GM23338 (cell line): ENCODE results near the gene SEMA4D. TPM values are rescaled to one million over a fixed set of nuclear protein-coding genes. Genes with fewer than 3 reads are reported as not detected.

Source experiments
- ATAC-seq: fragments of 200-7000 bp; cut with Tn5 transposase; 3 replicates; pipeline ENCODE4 v1.9.1; 2020
- DNase-seq: peaks from one replicate; pipeline ENCODE4 v3.0.0-alpha.2; 2015; ENCODE audit warnings: low spot score
- H2AFZ ChIP-seq: fragments of 200-600 bp; sonication (generic); 2 replicates; pipeline ENCODE4 v1.8.0; 2016; ENCODE audit warnings: antibody characterized with exemption, mild to moderate bottlenecking, moderate library complexity
- H3F3A ChIP-seq: fragments of 200-600 bp; sonication (generic); replicated peaks from 2 replicates; pipeline ENCODE4 v1.8.0; 2017; ENCODE audit warnings: antibody characterized with exemption, mixed run types, low read depth
- H3K27ac ChIP-seq: fragments of 200-600 bp; sonication (generic); 2 replicates; pipeline ENCODE4 v1.6.1; 2016; ENCODE audit warnings: low read depth
- H3K27me3 ChIP-seq: fragments of 200-600 bp; sonication (generic); 2 replicates; pipeline ENCODE4 v1.8.0; 2016; ENCODE audit warnings: mild to moderate bottlenecking, mixed run types, moderate library complexity; ENCODE audit not compliant: insufficient read depth
- H3K36me3 ChIP-seq: fragments of 200-600 bp; sonication (generic); 2 replicates; pipeline ENCODE4 v1.8.0; 2016; ENCODE audit warnings: mild to moderate bottlenecking; ENCODE audit not compliant: insufficient read depth
- H3K4me1 ChIP-seq: fragments of 200-600 bp; sonication (generic); 2 replicates; pipeline ENCODE4 v1.8.0; 2016; ENCODE audit warnings: mild to moderate bottlenecking, moderate library complexity; ENCODE audit not compliant: insufficient read depth
- H3K4me2 ChIP-seq: fragments of 200-600 bp; sonication (generic); 2 replicates; pipeline ENCODE4 v1.7.1; 2017; ENCODE audit warnings: mixed run types
- H3K4me3 ChIP-seq: fragments of 200-600 bp; sonication (generic); 2 replicates; pipeline ENCODE4 v1.6.1; 2016; ENCODE audit warnings: mixed run types
- H3K79me2 ChIP-seq: fragments of 200-600 bp; sonication (generic); replicated peaks from 2 replicates; pipeline ENCODE4 v1.8.0; 2017; ENCODE audit warnings: mild to moderate bottlenecking; ENCODE audit not compliant: insufficient read depth
- H3K9me2 ChIP-seq: fragments of 200-600 bp; sonication (generic); 2 replicates; pipeline ENCODE4 v1.8.0; 2017; ENCODE audit not compliant: insufficient read depth
- H4K20me1 ChIP-seq: fragments of 200-600 bp; sonication (generic); replicated peaks from 2 replicates; pipeline ENCODE4 v1.8.0; 2017; ENCODE audit warnings: mild to moderate bottlenecking; ENCODE audit not compliant: insufficient read depth
- H3K27ac Mint-ChIP-seq: 2 replicates; pipeline ENCODE4 v1.8.0; 2020; ENCODE audit warnings: inconsistent platforms, mild to moderate bottlenecking, moderate library complexity, mixed read lengths
- H3K27me3 Mint-ChIP-seq: 3 replicates; pipeline ENCODE4 v1.8.0; 2022; ENCODE audit warnings: low read depth, mild to moderate bottlenecking, moderate library complexity, mixed read lengths, inconsistent platforms; ENCODE audit not compliant: insufficient read depth, poor library complexity
- H3K36me3 Mint-ChIP-seq: 3 replicates; pipeline ENCODE4 v1.8.0; 2021; ENCODE audit warnings: low read depth, mild to moderate bottlenecking, inconsistent platforms, moderate library complexity, mixed read lengths
- H3K4me1 Mint-ChIP-seq: 3 replicates; pipeline ENCODE4 v1.8.0; 2020; ENCODE audit warnings: mild to moderate bottlenecking, inconsistent platforms, mixed read lengths
- H3K4me3 Mint-ChIP-seq: 3 replicates; pipeline ENCODE4 v1.8.0; 2021; ENCODE audit warnings: moderate library complexity, mild to moderate bottlenecking, inconsistent platforms, mixed read lengths
- H3K9me3 Mint-ChIP-seq: 3 replicates; pipeline ENCODE4 v1.8.0; 2020; ENCODE audit warnings: moderate library complexity, mild to moderate bottlenecking, inconsistent platforms, mixed read lengths
- CREB1 ChIP-seq: fragments of 250-450 bp; sonication (Bioruptor Pico); IDR thresholded peaks from 2 replicates; pipeline ENCODE4 v1.5.0; 2020; ENCODE audit warnings: low read depth, mild to moderate bottlenecking, moderate library complexity
- CTCF ChIP-seq, 2 experiments: fragments of 200-600 bp in 1 of 2; sonication (generic) in 1 of 2; conservative IDR thresholded peaks; 2 replicates each; pipeline versions ENCODE4 v1.5.1 to v1.6.1; 2016 to 2017; ENCODE audit warnings: antibody characterized with exemption in 2 of 2, low read depth in 2 of 2, mild to moderate bottlenecking in 2 of 2, moderate library complexity in 1 of 2
- EZH2 ChIP-seq: fragments of 200-600 bp; sonication (generic); IDR thresholded peaks from one replicate; pipeline ENCODE4 v1.8.0; 2017; ENCODE audit warnings: antibody characterized with exemption, mild to moderate bottlenecking, low read depth; ENCODE audit not compliant: unreplicated experiment
- JUNB ChIP-seq: IDR thresholded peaks from one replicate; pipeline ENCODE4 v1.6.1; 2016; ENCODE audit warnings: antibody characterized with exemption; ENCODE audit not compliant: unreplicated experiment
- NANOG ChIP-seq: IDR thresholded peaks from 2 replicates; pipeline ENCODE4 v1.6.1; 2016; ENCODE audit warnings: antibody characterized with exemption, borderline replicate concordance
- POLR2AphosphoS5 ChIP-seq: IDR thresholded peaks from 2 replicates; pipeline ENCODE4 v1.6.1; 2016; ENCODE audit warnings: antibody characterized with exemption, low read depth
- REST ChIP-seq: IDR thresholded peaks from one replicate; pipeline ENCODE4 v1.6.1; 2018; ENCODE audit warnings: antibody characterized with exemption; ENCODE audit not compliant: unreplicated experiment
- STAT1 ChIP-seq: IDR thresholded peaks from one replicate; pipeline ENCODE4 v1.6.1; 2016; ENCODE audit warnings: antibody characterized with exemption; ENCODE audit not compliant: unreplicated experiment
- ZNF114 ChIP-seq: fragments of 250-450 bp; sonication (Bioruptor Pico); IDR thresholded peaks from 2 replicates; pipeline ENCODE4 v1.5.0; 2020; ENCODE audit warnings: mild to moderate bottlenecking, moderate library complexity
- ZNF331 ChIP-seq: fragments of 250-450 bp; sonication (Bioruptor Pico); IDR thresholded peaks from 2 replicates; pipeline ENCODE4 v1.5.0; 2020; ENCODE audit warnings: low read depth, mild to moderate bottlenecking, moderate library complexity
- polyA plus RNA-seq: library from polyadenylated mRNA; unstranded; fragments of >200 nt; fragmentation: Nextera tagmentation; extraction: Ambion mirVana; gene quantifications from 2 replicates; pipeline ENCODE4 v1.2.1, GENCODE V29; 2016
- total RNA-seq: library from RNA; depleted of rRNA; stranded (reverse); fragments of >200 nt; shearing (Covaris generic); gene quantifications from 2 replicates; pipeline ENCODE4 v1.2.3, GENCODE V29; 2014
- TF ChIP-seq, protein P1 (sequence below): fragments of 250-450 bp; sonication (Bioruptor Pico); IDR thresholded peaks from 2 replicates; pipeline ENCODE4 v1.5.0; 2020; ENCODE audit warnings: mild to moderate bottlenecking, moderate library complexity

Gene SEMA4D
- total and polyA plus RNA-seq, 2 experiments from 2014 or later, result 19.3 to 63.0 TPM

DNA sequence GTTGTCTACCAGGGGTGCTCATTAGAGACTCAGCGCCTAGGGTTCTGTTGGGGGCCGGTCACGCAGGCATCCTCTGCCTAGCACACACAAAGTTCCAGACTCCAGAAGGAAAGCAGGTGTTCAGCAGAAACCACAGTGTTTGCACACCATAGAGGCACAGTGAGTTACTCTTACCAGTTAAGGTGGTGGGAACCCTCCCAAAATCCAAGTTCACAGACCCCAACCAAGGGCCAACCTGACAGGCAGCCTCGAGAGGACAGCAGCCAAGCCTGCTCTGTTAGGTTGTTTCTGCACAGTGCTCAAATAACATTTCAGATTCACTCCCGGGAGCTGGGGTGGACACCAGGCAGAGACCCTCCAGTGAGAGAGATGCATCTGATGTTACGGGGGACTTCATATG is 143.4 kb downstream of the SEMA4D start (continued):
- no peak for TF ChIP-seq JUNB
- no peak for TF ChIP-seq REST
- TF ChIP-seq ZNF331 (CRISPR knock-in tag), result no peak
- no peak for TF ChIP-seq CREB1 (CRISPR knock-in tag)
- TF ChIP-seq CTCF (conservative IDR thresholded peaks at IDR 0.05; ENCODE audit: low read depth in 2 of 2), result no peak
- no peak for TF ChIP-seq POLR2AphosphoS5
- no peak for TF ChIP-seq STAT1
- no peak for TF ChIP-seq NANOG

DNA sequence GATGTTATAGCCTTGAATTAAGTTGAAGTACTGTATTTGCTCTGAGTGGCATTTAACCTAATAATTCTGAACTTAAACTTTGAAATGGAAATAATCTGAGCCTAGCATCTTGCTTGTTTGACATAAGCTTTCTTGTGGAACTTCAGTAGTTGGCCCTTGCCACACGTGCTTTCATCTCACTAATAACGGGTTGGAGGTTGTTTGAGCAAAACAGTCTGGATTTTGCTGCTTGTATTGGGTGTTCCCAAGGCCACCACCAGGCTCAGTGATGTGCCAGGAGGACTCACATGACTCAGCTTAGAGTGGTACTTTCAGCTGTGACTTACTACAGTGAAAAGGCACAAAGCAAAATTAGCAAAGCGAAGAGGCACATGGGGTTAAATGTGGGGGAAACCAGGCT is 143.9 kb downstream of the SEMA4D start:
- H3K27ac Mint-ChIP-seq, result no peak overlapping the region
- H3K27me3 Mint-ChIP-seq, result no peaks in the 10 kb centered on the region
- Histone ChIP-seq H2AFZ (no peak overlapping the region), H3K4me1 (no peaks in the 10 kb centered on the region), H3K27me3 (no peaks in the 10 kb centered on the region), H3F3A (no peaks in the 10 kb centered on the region), H3K27ac (no peak overlapping the region), H3K4me3 (no peak overlapping the region), H3K4me2 (no peak overlapping the region), H3K79me2 (peaks cover 3% of the 10 kb centered on the region; the same call in 1 of the 2 replicates), H4K20me1 (peaks cover 20% of the 10 kb centered on the region), H3K36me3 (peaks cover 49% of the 10 kb centered on the region), H3K9me2 (no peaks in the 10 kb centered on the region)
- no peak for ATAC-seq
- H3K4me1 Mint-ChIP-seq, result no peaks in the 10 kb centered on the region
- DNase-seq, result no peak
- peaks cover 96% of the 10 kb centered on the region for H3K36me3 Mint-ChIP-seq
- H3K9me3 Mint-ChIP-seq, result no peaks in the 10 kb centered on the region
- no peak overlapping the region for H3K4me3 Mint-ChIP-seq
- TF ChIP-seq ZNF331 (CRISPR knock-in tag) (no peak), STAT1 (no peak), POLR2AphosphoS5 (no peak), JUNB (no peak), EZH2 (no peak), NANOG (no peak), ZNF114 (CRISPR knock-in tag) (no peak), CTCF (conservative IDR thresholded peaks at IDR 0.05; ENCODE audit: low read depth in 2 of 2) (no peak)
- TF ChIP-seq, protein P1, sequence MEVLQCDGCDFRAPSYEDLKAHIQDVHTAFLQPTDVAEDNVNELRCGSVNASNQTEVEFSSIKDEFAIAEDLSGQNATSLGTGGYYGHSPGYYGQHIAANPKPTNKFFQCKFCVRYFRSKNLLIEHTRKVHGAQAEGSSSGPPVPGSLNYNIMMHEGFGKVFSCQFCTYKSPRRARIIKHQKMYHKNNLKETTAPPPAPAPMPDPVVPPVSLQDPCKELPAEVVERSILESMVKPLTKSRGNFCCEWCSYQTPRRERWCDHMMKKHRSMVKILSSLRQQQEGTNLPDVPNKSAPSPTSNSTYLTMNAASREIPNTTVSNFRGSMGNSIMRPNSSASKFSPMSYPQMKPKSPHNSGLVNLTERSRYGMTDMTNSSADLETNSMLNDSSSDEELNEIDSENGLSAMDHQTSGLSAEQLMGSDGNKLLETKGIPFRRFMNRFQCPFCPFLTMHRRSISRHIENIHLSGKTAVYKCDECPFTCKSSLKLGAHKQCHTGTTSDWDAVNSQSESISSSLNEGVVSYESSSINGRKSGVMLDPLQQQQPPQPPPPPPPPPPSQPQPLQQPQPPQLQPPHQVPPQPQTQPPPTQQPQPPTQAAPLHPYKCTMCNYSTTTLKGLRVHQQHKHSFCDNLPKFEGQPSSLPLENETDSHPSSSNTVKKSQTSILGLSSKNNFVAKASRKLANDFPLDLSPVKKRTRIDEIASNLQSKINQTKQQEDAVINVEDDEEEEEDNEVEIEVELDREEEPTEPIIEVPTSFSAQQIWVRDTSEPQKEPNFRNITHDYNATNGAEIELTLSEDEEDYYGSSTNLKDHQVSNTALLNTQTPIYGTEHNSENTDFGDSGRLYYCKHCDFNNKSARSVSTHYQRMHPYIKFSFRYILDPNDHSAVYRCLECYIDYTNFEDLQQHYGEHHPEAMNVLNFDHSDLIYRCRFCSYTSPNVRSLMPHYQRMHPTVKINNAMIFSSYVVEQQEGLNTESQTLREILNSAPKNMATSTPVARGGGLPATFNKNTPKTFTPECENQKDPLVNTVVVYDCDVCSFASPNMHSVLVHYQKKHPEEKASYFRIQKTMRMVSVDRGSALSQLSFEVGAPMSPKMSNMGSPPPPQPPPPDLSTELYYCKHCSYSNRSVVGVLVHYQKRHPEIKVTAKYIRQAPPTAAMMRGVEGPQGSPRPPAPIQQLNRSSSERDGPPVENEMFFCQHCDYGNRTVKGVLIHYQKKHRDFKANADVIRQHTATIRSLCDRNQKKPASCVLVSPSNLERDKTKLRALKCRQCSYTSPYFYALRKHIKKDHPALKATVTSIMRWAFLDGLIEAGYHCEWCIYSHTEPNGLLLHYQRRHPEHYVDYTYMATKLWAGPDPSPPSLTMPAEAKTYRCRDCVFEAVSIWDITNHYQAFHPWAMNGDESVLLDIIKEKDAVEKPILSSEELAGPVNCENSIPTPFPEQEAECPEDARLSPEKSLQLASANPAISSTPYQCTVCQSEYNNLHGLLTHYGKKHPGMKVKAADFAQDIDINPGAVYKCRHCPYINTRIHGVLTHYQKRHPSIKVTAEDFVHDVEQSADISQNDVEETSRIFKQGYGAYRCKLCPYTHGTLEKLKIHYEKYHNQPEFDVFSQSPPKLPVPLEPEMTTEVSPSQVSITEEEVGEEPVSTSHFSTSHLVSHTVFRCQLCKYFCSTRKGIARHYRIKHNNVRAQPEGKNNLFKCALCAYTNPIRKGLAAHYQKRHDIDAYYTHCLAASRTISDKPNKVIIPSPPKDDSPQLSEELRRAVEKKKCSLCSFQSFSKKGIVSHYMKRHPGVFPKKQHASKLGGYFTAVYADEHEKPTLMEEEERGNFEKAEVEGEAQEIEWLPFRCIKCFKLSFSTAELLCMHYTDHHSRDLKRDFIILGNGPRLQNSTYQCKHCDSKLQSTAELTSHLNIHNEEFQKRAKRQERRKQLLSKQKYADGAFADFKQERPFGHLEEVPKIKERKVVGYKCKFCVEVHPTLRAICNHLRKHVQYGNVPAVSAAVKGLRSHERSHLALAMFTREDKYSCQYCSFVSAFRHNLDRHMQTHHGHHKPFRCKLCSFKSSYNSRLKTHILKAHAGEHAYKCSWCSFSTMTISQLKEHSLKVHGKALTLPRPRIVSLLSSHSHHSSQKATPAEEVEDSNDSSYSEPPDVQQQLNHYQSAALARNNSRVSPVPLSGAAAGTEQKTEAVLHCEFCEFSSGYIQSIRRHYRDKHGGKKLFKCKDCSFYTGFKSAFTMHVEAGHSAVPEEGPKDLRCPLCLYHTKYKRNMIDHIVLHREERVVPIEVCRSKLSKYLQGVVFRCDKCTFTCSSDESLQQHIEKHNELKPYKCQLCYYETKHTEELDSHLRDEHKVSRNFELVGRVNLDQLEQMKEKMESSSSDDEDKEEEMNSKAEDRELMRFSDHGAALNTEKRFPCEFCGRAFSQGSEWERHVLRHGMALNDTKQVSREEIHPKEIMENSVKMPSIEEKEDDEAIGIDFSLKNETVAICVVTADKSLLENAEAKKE (CRISPR knock-in tag), result no peak
